ENCODE data around the gene CFDP1. TPM values are rescaled to one million over a fixed set of nuclear protein-coding genes. Genes with fewer than 3 reads are reported as not detected.

The CFDP1 gene
- total RNA-seq: 10 to 100 TPM; 44.0 to 48.2 TPM

GRCh38 chr16:75432828-75433731 lies at the start of gene CFDP1:
Gene CFDP1, minus strand, starts transcription at chr16:75433503. Its CDS starts 151 bp downstream, at chr16:75433352.
- Mint-ChIP-seq H3K9me3 (ENCODE audit: low read depth) (no peaks in the 10 kb centered on the region), H3K27me3 (no peaks in the 10 kb centered on the region), H3K4me1 (peaks cover 39% of the 10 kb centered on the region), H3K27ac (peak within 1 kb of the TSS; percentile 95), H3K4me3 (peak within 1 kb of the TSS; percentile 92), H3K36me3 (ENCODE audit: low read depth) (peaks cover 17% of the 10 kb centered on the region)
- intact Hi-C loops (cut with DNase I, micrococcal nuclease): loop anchor here (1.0 to 2.0 kb wide), 12 partner anchors 31 to 1757 kb away; partner anchors contain the start of genes ADAT1 (in 2 of the 2), KARS1 (in 2 of the 2), TERF2IP (in 2 of the 2) and TMEM170A (in 2 of the 2)
- ChIA-PET POLR2A (interaction anchor here (0.7 to 1.9 kb wide), 9 partner anchors 12 to 456 kb away, joined by 3 to 8 read pairs (median 4); partner anchors contain the start of genes KARS1 and TERF2IP), CTCF (interaction anchor here (0.7 to 2.3 kb wide), 12 partner anchors 12 to 234 kb away, joined by 3 to 8 read pairs (median 4); partner anchors contain the start of genes ADAT1 and TMEM170A)
- DNase-seq (peak; percentile 97), ATAC-seq (peak; percentile 94)

GRCh38 chr16:75482434-75483205 lies 49.3 kb upstream of the CFDP1 start:
- H3K4me1 Mint-ChIP-seq: no peaks in the 10 kb centered on the region
- no peak overlapping the region for H3K4me3 Mint-ChIP-seq
- H3K36me3 Mint-ChIP-seq (ENCODE audit: low read depth): no peaks in the 10 kb centered on the region
- peaks cover 6% of the 10 kb centered on the region for H3K27me3 Mint-ChIP-seq
- H3K27ac Mint-ChIP-seq: no peak overlapping the region
- ATAC-seq (no peak), DNase-seq (peak; percentile 10)
- intact Hi-C loops (cut with DNase I, micrococcal nuclease): no loop called here
- ChIA-PET POLR2A (no interaction called here), CTCF (interaction anchor here (0.6 kb wide), 1 partner anchor 34 kb away, joined by 4 read pairs; no protein-coding TSS in a partner anchor)
- H3K9me3 Mint-ChIP-seq (ENCODE audit: low read depth): no peaks in the 10 kb centered on the region

GRCh38 chr16:75481475-75481874 lies 48.2 kb upstream of the CFDP1 start:
- POLR2A ChIA-PET: interaction anchor here (0.7 kb wide), 1 partner anchor 99 kb away, joined by 4 read pairs; no protein-coding TSS in a partner anchor

GRCh38 chr16:75479421-75479990 lies 46.2 kb upstream of the CFDP1 start:
- no peak overlapping the region for H3K4me3 Mint-ChIP-seq
- peaks cover 5% of the 10 kb centered on the region for H3K27me3 Mint-ChIP-seq
- H3K9me3 Mint-ChIP-seq (ENCODE audit: low read depth): no peaks in the 10 kb centered on the region
- H3K27ac Mint-ChIP-seq: no peak overlapping the region
- ATAC-seq (no peak), DNase-seq (no peak)
- POLR2A ChIA-PET: no interaction called here
- intact Hi-C loops (cut with DNase I, micrococcal nuclease): no loop called here
- CTCF ChIA-PET: no interaction called here
- H3K36me3 Mint-ChIP-seq (ENCODE audit: low read depth): no peaks in the 10 kb centered on the region
- H3K4me1 Mint-ChIP-seq: no peaks in the 10 kb centered on the region

More at GRCh38 chr16:75481475-75481874, 48.2 kb upstream of the CFDP1 start:
- no peaks in the 10 kb centered on the region for H3K4me1 Mint-ChIP-seq
- H3K27me3 Mint-ChIP-seq: peaks cover 8% of the 10 kb centered on the region
- intact Hi-C loops (cut with DNase I, micrococcal nuclease): no loop called here
- no peak overlapping the region for H3K4me3 Mint-ChIP-seq
- H3K36me3 Mint-ChIP-seq (ENCODE audit: low read depth): no peaks in the 10 kb centered on the region
- DNase-seq: no peak
- CTCF ChIA-PET: interaction anchor here (0.9 kb wide), 1 partner anchor 17 kb away, joined by 5 read pairs; the partner anchor contains the start of gene TMEM170A
- no peak overlapping the region for H3K27ac Mint-ChIP-seq
- ATAC-seq: no peak
- H3K9me3 Mint-ChIP-seq (ENCODE audit: low read depth): no peaks in the 10 kb centered on the region

GRCh38 chr16:75478480-75479345 lies 45.4 kb upstream of the CFDP1 start:
- ATAC-seq (no peak), DNase-seq (no peak)
- ChIA-PET CTCF (interaction anchor here (1.7 kb wide), 1 partner anchor 14 kb away, joined by 3 read pairs; the partner anchor contains the start of gene TMEM170A), POLR2A (no interaction called here)
- Mint-ChIP-seq H3K36me3 (ENCODE audit: low read depth) (no peaks in the 10 kb centered on the region), H3K4me1 (no peaks in the 10 kb centered on the region), H3K27ac (no peak overlapping the region), H3K4me3 (no peak overlapping the region), H3K9me3 (ENCODE audit: low read depth) (no peaks in the 10 kb centered on the region), H3K27me3 (peaks cover 5% of the 10 kb centered on the region)
- intact Hi-C loops (cut with DNase I, micrococcal nuclease): no loop called here

GRCh38 chr16:75477680-75478473 lies 44.6 kb upstream of the CFDP1 start:
- H3K4me3 Mint-ChIP-seq: no peak overlapping the region
- H3K36me3 Mint-ChIP-seq (ENCODE audit: low read depth): no peaks in the 10 kb centered on the region
- intact Hi-C loops (cut with DNase I, micrococcal nuclease): no loop called here
- CTCF ChIA-PET: interaction anchor here (0.7 to 1.7 kb wide), 2 partner anchors 13 to 1580 kb away, joined by 3 read pairs; partner anchors contain the start of gene TMEM170A
- no peak overlapping the region for H3K27ac Mint-ChIP-seq
- H3K27me3 Mint-ChIP-seq: peaks cover 5% of the 10 kb centered on the region
- H3K9me3 Mint-ChIP-seq (ENCODE audit: low read depth): no peaks in the 10 kb centered on the region
- POLR2A ChIA-PET: interaction anchor here (0.6 kb wide), 1 partner anchor 41 kb away, joined by 3 read pairs; no protein-coding TSS in a partner anchor
- ATAC-seq (no peak), DNase-seq (no peak)
- H3K4me1 Mint-ChIP-seq: no peaks in the 10 kb centered on the region

- H3K4me3 Mint-ChIP-seq: no peak overlapping the region
- no peak for ATAC-seq
- intact Hi-C loops (cut with DNase I, micrococcal nuclease): no loop called here
- DNase-seq: no peak
- H3K36me3 Mint-ChIP-seq (ENCODE audit: low read depth): no peaks in the 10 kb centered on the region
- ChIA-PET CTCF (interaction anchor here (0.6 to 1.7 kb wide), 2 partner anchors 12 to 460 kb away, joined by 3 to 4 read pairs; partner anchors contain the start of gene TMEM170A), POLR2A (no interaction called here)
- no peak overlapping the region for H3K27ac Mint-ChIP-seq
- H3K9me3 Mint-ChIP-seq (ENCODE audit: low read depth): no peaks in the 10 kb centered on the region
- H3K27me3 Mint-ChIP-seq: peaks cover 5% of the 10 kb centered on the region
- no peaks in the 10 kb centered on the region for H3K4me1 Mint-ChIP-seq
These were observed 43.5 kb upstream of the CFDP1 start for GRCh38 chr16:75476817-75477216.

- no peaks in the 10 kb centered on the region for H3K4me1 Mint-ChIP-seq
- no peaks in the 10 kb centered on the region for H3K9me3 Mint-ChIP-seq (ENCODE audit: low read depth)
- no peaks in the 10 kb centered on the region for H3K36me3 Mint-ChIP-seq (ENCODE audit: low read depth)
- peaks cover 5% of the 10 kb centered on the region for H3K27me3 Mint-ChIP-seq
- peak; percentile 27 for ATAC-seq
- no peak overlapping the region for H3K4me3 Mint-ChIP-seq
- DNase-seq: no peak
- intact Hi-C loops (cut with DNase I, micrococcal nuclease): no loop called here
- no peak overlapping the region for H3K27ac Mint-ChIP-seq
- CTCF ChIA-PET: no interaction called here
- POLR2A ChIA-PET: no interaction called here
These were observed 42.1 kb upstream of the CFDP1 start for GRCh38 chr16:75475420-75475847.

GRCh38 chr16:75472908-75473877 lies 39.9 kb upstream of the CFDP1 start:
- H3K36me3 Mint-ChIP-seq (ENCODE audit: low read depth): no peaks in the 10 kb centered on the region
- no peaks in the 10 kb centered on the region for H3K4me1 Mint-ChIP-seq
- ChIA-PET CTCF (interaction anchor here (0.6 to 3.5 kb wide), 6 partner anchors 8 to 292 kb away, joined by 3 to 21 read pairs (median 4); no protein-coding TSS in a partner anchor), POLR2A (no interaction called here)
- ATAC-seq (no peak), DNase-seq (no peak)
- H3K27ac Mint-ChIP-seq: no peak overlapping the region
- peaks cover 5% of the 10 kb centered on the region for H3K27me3 Mint-ChIP-seq
- H3K4me3 Mint-ChIP-seq: no peak overlapping the region
- intact Hi-C loops (cut with DNase I, micrococcal nuclease): no loop called here
- H3K9me3 Mint-ChIP-seq (ENCODE audit: low read depth): no peaks in the 10 kb centered on the region

All from activated CD4-positive, alpha-beta T cell treated with anti-CD3 and anti-CD28 coated beads for 36 hours (primary cell).